Pancreas (tissue), 10 donors: ENCODE data around the gene GALNT8. TPM values are rescaled to one million over a fixed set of nuclear protein-coding genes. Genes with fewer than 3 reads are reported as not detected.

ENCODE experiments used
- ATAC-seq, 4 donors: fragments of 200-7000 bp; cut with Tn5 transposase; one replicate each; pipeline versions ENCODE4 v1.8.0 to v1.9.1; 2020; ENCODE audit warnings: mild to moderate bottlenecking in 4 of 4, moderate library complexity in 4 of 4
- DNase-seq, 6 donors: peaks; one replicate each; pipeline ENCODE4 v3.0.0-alpha.2; 2020
- FAIRE-seq: peaks from 2 replicates; lab custom pipeline; 2012; peaks lifted over from hg19 to GRCh38; lab: Jason Lieb, UNC
- H3K27ac ChIP-seq, 4 donors: fragments of 200-600 bp; sonication (generic); 1 replicate in 3 of 4; 2 replicates in 1 of 4; pipeline versions ENCODE4 v1.5.0 to v1.8.0; 2020
- H3K27me3 ChIP-seq, 4 donors: fragments of 200-600 bp; one replicate each; pipeline ENCODE4 v1.8.0; 2021
- H3K36me3 ChIP-seq, 3 donors: fragments of 200-600 bp; sonication (generic) in 1 of 3; one replicate each; pipeline versions ENCODE4 v1.5.0 to v1.8.0; 2020 to 2021
- H3K4me1 ChIP-seq, 3 donors: fragments of 200-600 bp; one replicate each; pipeline ENCODE4 v1.8.0; 2021
- H3K4me3 ChIP-seq, 4 donors: fragments of 200-600 bp; sonication (generic) in 2 of 4; one replicate each; pipeline versions ENCODE4 v1.5.0 to v1.8.0; 2020 to 2021
- H3K9me3 ChIP-seq, 4 donors: fragments of 200-600 bp; one replicate each; pipeline ENCODE4 v1.8.0; 2021
- CTCF ChIP-seq, 4 donors: fragments of 200-600 bp; sonication (generic) in 3 of 4; IDR thresholded peaks; one replicate each; pipeline versions ENCODE4 v1.5.0 to v1.8.0; 2021; ENCODE audit warnings: antibody characterized with exemption in 4 of 4
- WGBS, 2 donors: extraction: QIAGEN DNeasy Blood & Tissue Kit; methylation state at CpG; one replicate each; pipeline ENCODE4 v1.1.7; 2013; 5-methylcytosine and 5-hydroxymethylcytosine counted together
- intact Hi-C, 3 donors: fragments of 100-400 bp; cut with DNase I; formaldehyde crosslinking; loops; one replicate each; pipeline versions ENCODE4 v1.11.1 to v1.14.2; 2022
- polyA plus RNA-seq, 2 donors: library from polyadenylated mRNA; stranded (reverse); fragments of 200-250 nt; gene quantifications; one replicate each; pipeline ENCODE4 v1.2.3, GENCODE V29; 2013
- total RNA-seq, 6 donors: library from RNA; stranded (reverse); fragmentation: NEBNext Ultra II Directional in 4 of 6; extraction: Animal tissue kit (Norgen Biotek cat#: 25700) in 4 of 6; gene quantifications; one replicate each; pipeline versions ENCODE4 v1.2.1 to v1.2.4, GENCODE V29; 2021 to 2023
- donor health status: healthy with polysubstance abuse.
- donor health status: DM: no; HTN: no; CAD: no; lungs with moderate emphysema.
- donor health status: DM: no; HTN: no; CAD: no.
- donor health status: control.
- donor health status: control.
- donor health status: Bipolar disorder and iron deficiency.
- donor health status: DM: yes; HTN: yes; CAD: no.
- donor health status: DM: no; HTN: no; CAD: no.
- donor health status: DM: no; HTN: no; CAD: no.
- donor health status: DM: yes; HTN: yes; CAD: no.

The GALNT8 gene
- total and polyA plus RNA-seq, 8 donors = 0.28 to 5.7 (median 0.64) TPM

- no peak for DNase-seq
These were observed 88.8 kb downstream of the GALNT8 start for GRCh38 chr12:4809013-4809448.

GRCh38 chr12:4809449-4810218 is 89.4 kb downstream of the GALNT8 start:
- intact Hi-C loops = no loop called here
- no peaks in the 10 kb centered on the region for H3K4me1 ChIP-seq
- ATAC-seq = peak in 3 of 4 donors; percentile 18 to 62 (median 37)
- H3K4me3 ChIP-seq = peak overlapping the region in 1 of 4 donors; percentile 29
- FAIRE-seq = no peak
- 2% methylated on average over 66 to 80 of the region's 80 CpGs for WGBS, 2 donors
- DNase-seq = peak in 1 of 6 donors; percentile 59
- peaks cover 0 to 16% (median 0%) of the 10 kb centered on the region in 4 donors for H3K27me3 ChIP-seq
- H3K36me3 ChIP-seq = no peaks in the 10 kb centered on the region
- no peak for TF ChIP-seq CTCF (IDR thresholded peaks at IDR 0.05)
- no peak overlapping the region for H3K27ac ChIP-seq
- no peaks in the 10 kb centered on the region for H3K9me3 ChIP-seq

More at GRCh38 chr12:4809013-4809448, 88.8 kb downstream of the GALNT8 start:
- Histone ChIP-seq H3K9me3 (no peaks in the 10 kb centered on the region), H3K4me1 (no peaks in the 10 kb centered on the region), H3K27me3 (peaks cover 0 to 16% (median 0%) of the 10 kb centered on the region in 4 donors), H3K4me3 (peak overlapping the region in 1 of 4 donors; percentile 29), H3K36me3 (no peaks in the 10 kb centered on the region), H3K27ac (no peak overlapping the region)
- peak in 3 of 4 donors; percentile 19 to 70 (median 52) for ATAC-seq
- 2 to 3% methylated on average over 27 to 35 of the region's 35 CpGs for WGBS, 2 donors
- FAIRE-seq = no peak
- TF ChIP-seq CTCF (IDR thresholded peaks at IDR 0.05) = no peak
- intact Hi-C loops = no loop called here

GRCh38 chr12:4810219-4810671 is 90.0 kb downstream of the GALNT8 start:
- H3K4me1 ChIP-seq = no peaks in the 10 kb centered on the region
- intact Hi-C loops = no loop called here
- FAIRE-seq = no peak
- H3K27ac ChIP-seq = no peak overlapping the region
- H3K27me3 ChIP-seq = peaks cover 0 to 16% (median 0%) of the 10 kb centered on the region in 4 donors
- TF ChIP-seq CTCF (IDR thresholded peaks at IDR 0.05) = no peak
- no peak for ATAC-seq
- peak in 1 of 6 donors; percentile 66 for DNase-seq
- peak overlapping the region in 1 of 4 donors; percentile 29 for H3K4me3 ChIP-seq
- H3K9me3 ChIP-seq = no peaks in the 10 kb centered on the region
- no peaks in the 10 kb centered on the region for H3K36me3 ChIP-seq
- WGBS, 2 donors = 17 to 20% methylated on average over 34 of the region's 34 CpGs

GRCh38 chr12:4812624-4813327 is 92.6 kb downstream of the GALNT8 start:
- Histone ChIP-seq H3K4me3 (no peak overlapping the region), H3K4me1 (no peaks in the 10 kb centered on the region), H3K27me3 (peaks cover 0 to 16% (median 0%) of the 10 kb centered on the region in 4 donors), H3K27ac (no peak overlapping the region), H3K36me3 (no peaks in the 10 kb centered on the region), H3K9me3 (no peaks in the 10 kb centered on the region)
- ATAC-seq = no peak
- no peak for DNase-seq
- 67 to 76% methylated on average over 4 of the region's 4 CpGs for WGBS, 2 donors
- TF ChIP-seq CTCF (IDR thresholded peaks at IDR 0.05) = no peak
- no peak for FAIRE-seq
- intact Hi-C loops = no loop called here
